Astrocyte (in vitro differentiated cells and primary cell): ENCODE measurements around the gene BMPR1B. TPM values are rescaled to one million over a fixed set of nuclear protein-coding genes. Genes with fewer than 3 reads are reported as not detected.

Experiments
- DNase-seq: peaks from one replicate; pipeline ENCODE4 v3.0.0-alpha.2; 2010; ENCODE audit warnings: low read depth
- FAIRE-seq: peaks from 2 replicates; lab custom pipeline; 2011; peaks lifted over from hg19 to GRCh38; lab: Jason Lieb, UNC
- H2AFZ ChIP-seq: 2 replicates; pipeline ENCODE4 v1.6.0; 2012; ENCODE audit warnings: low read depth, low read length, inconsistent platforms
- H3K27ac ChIP-seq: 2 replicates; pipeline ENCODE4 v1.5.1; 2011; ENCODE audit warnings: low read depth, low read length, inconsistent platforms
- H3K27me3 ChIP-seq: 2 replicates; pipeline ENCODE4 v1.6.0; 2011; ENCODE audit warnings: low read length, inconsistent platforms; ENCODE audit not compliant: insufficient read depth
- H3K36me3 ChIP-seq: 2 replicates; pipeline ENCODE4 v1.5.1; 2011; ENCODE audit warnings: low read length, inconsistent platforms; ENCODE audit not compliant: insufficient read depth
- H3K4me1 ChIP-seq: 2 replicates; pipeline ENCODE4 v1.5.1; 2011; ENCODE audit warnings: low read length, inconsistent platforms; ENCODE audit not compliant: insufficient read depth
- H3K4me2 ChIP-seq: 2 replicates; pipeline ENCODE4 v1.6.0; 2012; ENCODE audit warnings: low read length, inconsistent platforms
- H3K4me3 ChIP-seq: 2 replicates; pipeline ENCODE4 v1.5.1; 2011; ENCODE audit warnings: low read depth, mild to moderate bottlenecking, low read length, inconsistent platforms; ENCODE audit not compliant: insufficient read depth
- H3K79me2 ChIP-seq: 2 replicates; pipeline ENCODE4 v1.6.0; 2012; ENCODE audit warnings: mild to moderate bottlenecking, low read length, inconsistent platforms; ENCODE audit not compliant: insufficient read depth
- H3K9ac ChIP-seq: 2 replicates; pipeline ENCODE4 v1.6.0; 2012; ENCODE audit warnings: mild to moderate bottlenecking, low read length, inconsistent platforms
- H3K9me3 ChIP-seq: 2 replicates; pipeline ENCODE4 v1.5.1; 2012; ENCODE audit warnings: low read depth, mild to moderate bottlenecking, low read length, inconsistent platforms; ENCODE audit not compliant: insufficient read depth
- H4K20me1 ChIP-seq: 2 replicates; pipeline ENCODE4 v1.6.0; 2012; ENCODE audit warnings: low read length, inconsistent platforms; ENCODE audit not compliant: insufficient read depth
- H3K27ac Mint-ChIP-seq: one replicate; pipeline ENCODE4 v1.8.0; 2021; ENCODE audit warnings: mild to moderate bottlenecking, mixed read lengths; ENCODE audit not compliant: unreplicated experiment
- H3K27me3 Mint-ChIP-seq: one replicate; pipeline ENCODE4 v1.8.0; 2021; ENCODE audit warnings: low read depth, mixed read lengths; ENCODE audit not compliant: unreplicated experiment
- H3K36me3 Mint-ChIP-seq: one replicate; pipeline ENCODE4 v1.8.0; 2021; ENCODE audit warnings: low read depth, mixed read lengths; ENCODE audit not compliant: unreplicated experiment
- H3K4me1 Mint-ChIP-seq: one replicate; pipeline ENCODE4 v1.8.0; 2021; ENCODE audit warnings: low read depth, mixed read lengths; ENCODE audit not compliant: unreplicated experiment
- H3K4me3 Mint-ChIP-seq: one replicate; pipeline ENCODE4 v1.8.0; 2021; ENCODE audit warnings: mild to moderate bottlenecking, moderate library complexity, mixed read lengths; ENCODE audit not compliant: unreplicated experiment
- H3K9me3 Mint-ChIP-seq: one replicate; pipeline ENCODE4 v1.8.0; 2021; ENCODE audit warnings: mild to moderate bottlenecking, mixed read lengths; ENCODE audit not compliant: unreplicated experiment
- CTCF ChIP-seq: IDR thresholded peaks from 2 replicates; pipeline ENCODE4 v1.5.1; 2011; ENCODE audit warnings: low read depth, mild to moderate bottlenecking, inconsistent platforms, low read length, moderate library complexity; ENCODE audit not compliant: insufficient read depth
- EZH2 ChIP-seq: IDR thresholded peaks from 2 replicates; pipeline ENCODE4 v1.6.1; 2012; ENCODE audit warnings: mild to moderate bottlenecking, low read length, inconsistent platforms; ENCODE audit not compliant: insufficient read depth
- total RNA-seq: library from RNA; stranded (reverse); gene quantifications from 2 replicates; pipeline ENCODE4 v1.2.1, GENCODE V29; 2021

BMPR1B gene
- total RNA-seq, 1 donor from 2014 or later = 14.1 TPM

- H3K9me3 Mint-ChIP-seq = no peaks in the 10 kb centered on the region
- no peaks in the 10 kb centered on the region for H3K36me3 Mint-ChIP-seq
- FAIRE-seq (no peak), DNase-seq (no peak)
- TF ChIP-seq CTCF = no peak
- TF ChIP-seq EZH2 = no peak
- H3K27ac Mint-ChIP-seq = no peak overlapping the region
- no peak overlapping the region for H2AFZ ChIP-seq
- H3K27ac ChIP-seq = no peak overlapping the region
- H3K27me3 ChIP-seq = no peaks in the 10 kb centered on the region
- no peaks in the 10 kb centered on the region for H3K27me3 Mint-ChIP-seq
- H4K20me1 ChIP-seq = no peaks in the 10 kb centered on the region
- no peaks in the 10 kb centered on the region for H3K36me3 ChIP-seq
- H3K4me3 Mint-ChIP-seq = no peak overlapping the region
- H3K4me1 Mint-ChIP-seq = peaks cover 9% of the 10 kb centered on the region
- H3K79me2 ChIP-seq = peaks cover 4% of the 10 kb centered on the region
- H3K9me3 ChIP-seq = no peaks in the 10 kb centered on the region
- peaks cover 4% of the 10 kb centered on the region for H3K4me1 ChIP-seq
- H3K9ac ChIP-seq = no peak overlapping the region
- no peak overlapping the region for H3K4me3 ChIP-seq
- H3K4me2 ChIP-seq = no peak overlapping the region
These were observed 4.6 kb downstream of the BMPR1B start for GRCh38 chr4:94762326-94762725.

GRCh38 chr4:94763005-94763404, 5.2 kb downstream of the BMPR1B start:
- no peak overlapping the region for H3K27ac Mint-ChIP-seq
- no peak overlapping the region for H3K9ac ChIP-seq
- H3K27me3 ChIP-seq = no peaks in the 10 kb centered on the region
- H3K4me2 ChIP-seq = no peak overlapping the region
- no peaks in the 10 kb centered on the region for H3K36me3 Mint-ChIP-seq
- H3K4me3 Mint-ChIP-seq = no peak overlapping the region
- H2AFZ ChIP-seq = no peak overlapping the region
- no peak for FAIRE-seq
- no peaks in the 10 kb centered on the region for H3K36me3 ChIP-seq
- no peaks in the 10 kb centered on the region for H3K27me3 Mint-ChIP-seq
- no peaks in the 10 kb centered on the region for H4K20me1 ChIP-seq
- no peak for DNase-seq
- peaks cover 4% of the 10 kb centered on the region for H3K4me1 ChIP-seq
- H3K27ac ChIP-seq = no peak overlapping the region
- H3K9me3 Mint-ChIP-seq = no peaks in the 10 kb centered on the region
- TF ChIP-seq EZH2 (no peak), CTCF (no peak)
- H3K9me3 ChIP-seq = no peaks in the 10 kb centered on the region
- peaks cover 9% of the 10 kb centered on the region for H3K4me1 Mint-ChIP-seq
- peaks cover 4% of the 10 kb centered on the region for H3K79me2 ChIP-seq
- no peak overlapping the region for H3K4me3 ChIP-seq

- no peak overlapping the region for H3K27ac Mint-ChIP-seq
- FAIRE-seq = no peak
- H3K9ac ChIP-seq = no peak overlapping the region
- H3K4me3 Mint-ChIP-seq = no peak overlapping the region
- H3K9me3 Mint-ChIP-seq = no peaks in the 10 kb centered on the region
- no peak overlapping the region for H3K4me3 ChIP-seq
- H3K27me3 ChIP-seq = no peaks in the 10 kb centered on the region
- no peak overlapping the region for H3K27ac ChIP-seq
- no peak overlapping the region for H3K4me2 ChIP-seq
- no peak overlapping the region for H2AFZ ChIP-seq
- H3K36me3 Mint-ChIP-seq = no peaks in the 10 kb centered on the region
- H3K27me3 Mint-ChIP-seq = no peaks in the 10 kb centered on the region
- no peaks in the 10 kb centered on the region for H4K20me1 ChIP-seq
- peaks cover 9% of the 10 kb centered on the region for H3K4me1 Mint-ChIP-seq
- peaks cover 4% of the 10 kb centered on the region for H3K4me1 ChIP-seq
- H3K79me2 ChIP-seq = peaks cover 4% of the 10 kb centered on the region
- no peaks in the 10 kb centered on the region for H3K9me3 ChIP-seq
- DNase-seq = no peak
- TF ChIP-seq EZH2 (no peak), CTCF (no peak)
- H3K36me3 ChIP-seq = no peaks in the 10 kb centered on the region
These were observed 5.7 kb downstream of the BMPR1B start for GRCh38 chr4:94763500-94763899.
